Measurements from ENCODE around the gene VPREB3.
"Not testable (repeated sequence)": the region's sequence is repeated elsewhere in the genome, so short reads cannot be mapped to it uniquely, and the experiment has no call there.

Gene VPREB3

DNA sequence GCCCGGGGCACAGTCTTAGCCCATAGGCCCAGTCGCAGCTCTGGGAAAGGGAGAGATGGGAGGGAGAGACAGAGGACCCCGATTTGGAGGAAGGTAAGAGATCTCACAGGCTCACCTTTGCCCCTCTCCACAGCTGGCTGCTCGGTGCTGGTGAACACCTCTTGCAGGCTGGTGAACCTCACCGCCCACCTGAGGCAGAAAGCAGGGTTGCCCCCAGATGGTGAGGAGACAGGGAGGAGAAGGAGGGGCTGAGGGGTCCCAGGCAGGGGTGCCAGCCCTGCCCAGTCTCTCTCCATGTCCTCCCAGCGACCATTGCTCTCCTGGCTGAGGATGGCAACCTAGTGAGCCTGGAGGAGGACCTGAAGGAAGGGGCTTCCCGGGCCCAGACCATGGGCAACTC lies 9.7 kb upstream of the VPREB3 start:
- no peak for DNase-seq

DNA sequence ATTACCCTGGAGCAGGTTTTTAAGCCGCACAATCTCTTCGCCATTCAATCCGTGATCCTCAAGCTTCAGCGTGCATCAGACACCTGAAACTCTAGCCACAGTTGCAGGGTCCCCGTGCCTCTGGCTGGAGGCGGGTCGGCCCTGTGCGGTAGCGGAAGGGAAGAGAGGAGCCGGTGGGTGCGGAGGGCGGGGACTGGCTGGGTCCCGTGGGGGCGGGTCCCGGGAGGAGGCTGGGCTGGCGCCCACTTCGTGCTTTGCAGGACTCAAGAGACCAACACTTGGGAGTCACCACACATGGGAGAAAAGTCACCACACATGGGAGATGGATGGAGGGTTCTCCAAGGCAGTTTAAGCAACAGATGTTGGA lies 9.3 kb upstream of the VPREB3 start:
- peak; percentile 52 to 63 for DNase-seq

GRCh38 chr22:23762842-23763578 lies 8.8 kb upstream of the VPREB3 start, which contains the start of gene C22orf15:
Gene C22orf15 (plus strand): TSS chr22:23762990. CDS start chr22:23763307, 317 bp downstream.
- DNase-seq = no peak

GRCh38 chr22:23760056-23760455 lies 5.8 kb upstream of the VPREB3 start:
- DNase-seq = no peak

- DNase-seq = no peak
These were observed 5.3 kb upstream of the VPREB3 start for GRCh38 chr22:23759566-23759965.

DNA sequence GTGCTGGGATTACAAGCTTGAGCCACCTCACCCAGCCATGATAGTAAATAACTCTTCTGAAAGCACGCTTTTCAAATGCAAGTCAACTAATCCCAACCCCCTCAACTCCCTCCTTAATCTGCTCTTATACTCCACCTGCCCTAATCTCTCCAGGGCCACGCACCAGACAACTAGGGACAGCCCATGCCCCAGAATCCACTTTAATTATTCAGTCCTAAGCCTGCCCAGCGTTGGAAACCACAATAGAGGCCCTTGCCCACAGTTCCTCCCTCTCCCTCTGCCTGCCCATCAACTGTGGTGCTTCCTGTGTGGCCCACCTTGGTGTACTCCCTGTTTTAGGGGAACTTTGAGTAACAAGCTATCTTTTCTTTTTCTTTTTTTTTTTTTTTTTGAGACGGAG lies 2.7 kb upstream of the VPREB3 start:
- DNase-seq = no peak

- DNase-seq = no peak
These were observed 1.5 kb upstream of the VPREB3 start for GRCh38 chr22:23755711-23756110.

DNA sequence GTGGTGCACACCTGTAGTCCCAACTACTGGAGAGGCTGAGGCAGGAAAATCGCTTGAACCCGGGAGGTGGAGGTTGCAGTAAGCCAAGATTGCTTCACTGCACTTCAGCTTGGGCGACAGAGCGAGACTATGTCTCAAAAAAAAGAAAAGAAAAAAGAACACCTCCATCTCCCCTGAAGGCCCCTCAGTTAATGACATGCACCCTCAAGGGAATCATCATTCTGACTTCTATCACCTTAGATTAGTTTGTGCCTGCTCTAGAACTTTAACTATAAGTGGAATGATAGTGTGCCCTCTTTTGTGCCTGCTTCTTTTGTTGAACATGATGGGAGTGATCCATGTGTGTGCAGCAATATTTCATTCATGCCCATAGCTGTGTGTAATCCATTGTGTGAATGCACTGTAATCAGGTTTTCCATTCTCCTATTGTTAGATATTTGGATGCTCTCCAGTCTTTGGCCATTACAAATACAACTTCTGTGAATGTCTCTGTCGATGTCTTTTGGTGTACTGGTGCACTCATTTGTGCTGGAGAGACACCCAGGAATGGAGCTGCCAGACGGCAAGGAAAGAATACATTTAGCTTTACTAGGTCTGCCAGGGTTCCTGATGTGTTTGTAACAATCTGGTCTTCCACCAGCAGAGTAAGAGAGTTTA lies 883 bp upstream of the VPREB3 start:
- DNase-seq = no peak

DNA sequence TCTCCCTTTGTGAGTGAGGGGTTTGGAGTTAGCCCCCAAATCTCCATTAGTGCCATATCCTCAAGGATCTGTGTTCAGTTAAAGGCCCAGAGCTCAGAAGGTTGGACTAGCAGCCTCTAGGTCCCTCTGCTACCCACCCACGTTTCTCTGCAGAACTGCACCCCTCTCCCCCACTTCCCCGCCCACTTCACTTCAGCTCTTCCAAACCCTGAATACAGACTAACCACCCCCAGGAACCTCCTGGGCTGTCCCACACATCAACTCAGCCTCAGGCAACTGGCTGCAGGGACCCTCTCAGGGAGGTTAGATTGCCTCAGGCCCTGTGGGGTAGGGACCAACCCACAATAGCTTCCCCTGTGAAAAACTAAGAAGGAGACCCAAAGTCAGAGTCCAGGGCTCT lies 840 bp downstream of the VPREB3 start:
- DNase-seq = no peak

DNA sequence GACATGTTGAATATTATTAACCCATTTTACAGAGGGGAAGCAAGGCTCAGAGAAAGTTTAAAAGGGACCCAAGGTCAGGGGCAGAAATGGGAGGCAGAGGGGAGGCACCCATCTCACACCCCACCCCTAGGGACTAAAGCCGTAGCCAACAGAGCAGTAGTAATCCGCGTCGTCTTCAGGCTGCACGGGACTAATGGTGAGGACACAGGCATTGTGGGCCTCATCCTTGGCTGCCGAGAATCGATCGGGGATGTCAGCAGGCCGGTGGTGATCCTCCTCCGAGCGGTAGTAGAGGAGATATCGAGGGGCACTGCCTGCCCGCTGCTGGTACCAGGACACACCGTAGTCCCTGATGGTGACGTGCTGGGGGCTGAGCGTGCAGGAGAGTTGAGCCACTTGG lies 1.5 kb downstream of the VPREB3 start:
- no peak for DNase-seq

GRCh38 chr22:23752090-23752691 lies 2.0 kb downstream of the VPREB3 start:
- no peak for DNase-seq

GRCh38 chr22:23751441-23751996 lies 2.7 kb downstream of the VPREB3 start:
- no peak for DNase-seq

DNA sequence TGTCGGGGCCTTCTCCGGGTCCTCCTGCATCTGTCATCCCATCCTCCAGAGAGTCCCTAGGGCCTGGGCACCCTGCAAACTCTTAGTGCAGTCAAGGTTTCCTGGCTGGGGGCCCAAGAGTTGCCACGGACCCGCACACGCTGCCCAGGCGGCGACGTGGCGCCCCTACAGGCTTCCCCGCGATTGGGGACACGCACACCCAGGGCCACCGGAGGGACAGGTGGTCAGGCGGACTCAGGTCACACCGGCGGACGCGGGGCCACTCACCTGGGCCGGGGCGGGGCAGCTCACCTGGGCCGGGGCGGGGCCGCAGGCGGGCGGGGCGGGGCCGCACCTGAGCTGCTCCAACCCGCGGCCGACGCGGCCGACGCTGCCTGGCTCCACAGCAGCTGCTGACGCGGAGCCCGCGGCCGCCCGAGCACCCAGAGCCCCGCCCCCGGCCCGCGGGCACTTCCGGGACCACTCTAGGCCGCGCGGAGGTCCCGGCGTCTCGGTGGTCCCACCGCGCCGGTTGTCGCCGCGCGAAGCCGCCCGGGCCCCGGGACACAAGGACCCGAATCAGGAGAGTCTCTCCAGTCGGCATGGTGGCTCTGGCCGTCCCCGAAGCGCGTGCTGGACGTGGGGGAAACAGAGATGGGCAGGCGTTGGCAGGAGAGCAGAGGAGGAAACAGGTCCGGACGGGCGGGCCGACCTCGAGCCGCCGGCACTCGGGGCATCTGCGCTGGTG lies 3.3 kb downstream of the VPREB3 start, which contains the start of gene ZNF70:
ZNF70 (minus strand) TSS at position 399 of the 727 bp plus-strand sequence. CDS start 5,972 bp downstream, outside the sequence.
- DNase-seq = peak; percentile 83 to 86

GRCh38 chr22:23750367-23750713 lies 3.9 kb downstream of the VPREB3 start:
- DNase-seq = no peak

DNA sequence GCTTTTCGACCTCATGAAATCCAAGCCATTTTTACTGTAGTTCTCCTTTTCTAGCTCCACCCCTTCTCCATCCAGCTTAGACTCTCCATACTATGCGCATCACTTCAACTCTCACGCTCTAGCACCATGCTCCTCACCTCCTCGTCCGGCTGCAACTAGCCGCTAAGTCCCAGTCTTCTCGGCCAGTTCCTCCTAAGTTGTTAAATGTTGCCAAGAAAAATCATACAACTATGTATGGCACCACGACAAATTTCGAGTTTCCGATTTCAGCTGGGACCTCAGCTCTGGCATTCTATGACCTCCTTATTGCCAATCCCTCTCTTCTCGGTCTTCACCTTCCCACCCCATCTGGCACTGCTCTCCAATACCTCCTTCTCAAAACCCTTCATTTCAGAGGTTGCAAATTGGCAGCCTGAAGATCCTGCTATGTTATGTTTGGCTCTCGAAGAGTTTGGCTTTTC lies 4.4 kb downstream of the VPREB3 start:
- no peak for DNase-seq

- DNase-seq = no peak
These were observed 8.4 kb downstream of the VPREB3 start for GRCh38 chr22:23745791-23746190.

DNA sequence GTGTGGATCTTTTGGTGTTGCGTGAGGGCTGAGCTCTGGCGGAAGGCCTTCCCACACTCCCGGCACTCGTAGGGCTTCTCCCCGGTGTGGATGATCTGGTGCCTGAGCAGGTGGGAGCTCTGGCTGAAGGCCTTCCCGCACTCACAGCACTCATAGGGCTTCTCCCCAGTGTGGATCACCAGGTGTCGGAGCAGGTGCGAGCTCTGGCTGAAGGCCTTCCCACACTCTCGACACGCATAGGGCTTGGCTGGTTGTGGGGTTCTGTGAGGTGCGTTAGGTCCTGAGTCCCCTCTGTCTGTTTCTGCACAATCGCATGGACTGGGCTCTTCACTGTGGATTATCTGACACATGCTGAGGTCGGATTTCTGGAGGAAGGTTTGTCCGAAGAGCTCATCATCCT lies 9.7 kb downstream of the VPREB3 start:
- DNase-seq = no peak

DNA sequence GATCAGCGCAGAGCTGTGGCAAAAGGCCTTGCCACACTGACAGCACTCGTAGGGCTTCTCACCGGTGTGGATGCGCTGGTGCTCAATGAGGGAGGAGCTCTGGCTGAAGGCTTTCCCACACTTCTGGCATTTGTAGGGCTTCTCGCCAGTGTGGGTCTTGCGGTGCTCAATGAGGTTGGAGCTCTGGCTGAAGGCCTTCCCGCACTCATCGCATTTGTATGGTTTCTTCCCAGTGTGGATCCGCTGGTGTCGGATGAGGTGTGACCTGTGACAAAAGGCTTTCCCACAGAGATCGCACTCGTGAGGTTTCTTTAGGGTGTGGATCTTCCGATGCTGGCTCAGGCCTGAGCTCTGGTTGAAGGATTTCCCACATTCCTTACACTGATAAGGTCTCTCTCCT lies 10.2 kb downstream of the VPREB3 start:
- no peak for DNase-seq

GRCh38 chr22:23743303-23743705 lies 10.9 kb downstream of the VPREB3 start:
- no peak for DNase-seq

- DNase-seq = no peak
These were observed 11.5 kb downstream of the VPREB3 start for GRCh38 chr22:23742505-23743264.

DNA sequence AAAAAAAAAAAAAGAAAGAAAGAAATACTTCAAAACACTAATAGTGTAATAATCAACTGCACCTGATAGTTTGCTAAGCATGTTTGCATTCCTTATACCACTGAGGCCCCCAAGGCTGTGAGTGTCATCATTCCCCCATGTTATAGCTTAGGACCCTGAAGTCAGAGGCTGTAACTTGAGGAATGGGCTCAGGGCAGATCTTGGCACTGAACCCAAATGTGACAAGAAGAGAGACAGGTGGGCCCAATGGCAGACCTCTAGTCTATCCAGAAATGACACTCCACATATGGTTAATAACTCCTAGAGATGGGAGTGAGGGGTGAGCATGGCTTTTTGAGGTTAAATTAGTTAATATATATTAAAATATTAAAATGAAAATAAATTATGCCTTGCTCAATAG lies 16.5 kb downstream of the VPREB3 start:
- no peak for DNase-seq

- not testable (repeated sequence) for DNase-seq
These were observed 26.1 kb downstream of the VPREB3 start for GRCh38 chr22:23728108-23728507.
